ENCODE measurements around the gene EMD.

EMD gene

GRCh38 chrX:154419189-154419588 lies 40.1 kb downstream of the EMD start:
- no peak for DNase-seq (ENCODE audit: low spot score)

GRCh38 chrX:154419688-154420401 lies 40.8 kb downstream of the EMD start:
- DNase-seq (ENCODE audit: low spot score), result no peak

- no peak for DNase-seq (ENCODE audit: low spot score)
Measured at GRCh38 chrX:154420402-154420756, 41.3 kb downstream of the EMD start.

GRCh38 chrX:154426916-154427770 lies 48.0 kb downstream of the EMD start:
- no peak for DNase-seq (ENCODE audit: low spot score)

- peak; percentile 90 for DNase-seq (ENCODE audit: low spot score)
Measured at GRCh38 chrX:154428176-154429171, 49.4 kb downstream of the EMD start, which contains the start of gene ATP6AP1. TSS of gene ATP6AP1 (plus strand) at chrX:154428677. CDS start at chrX:154428693, 16 bp downstream.

- no peak for DNase-seq (ENCODE audit: low spot score)
Measured at GRCh38 chrX:154429711-154430110, 50.6 kb downstream of the EMD start.

- no peak for DNase-seq (ENCODE audit: low spot score)
Measured at GRCh38 chrX:154430479-154430878, 51.4 kb downstream of the EMD start.

GRCh38 chrX:154430916-154431315 lies 51.8 kb downstream of the EMD start:
- DNase-seq (ENCODE audit: low spot score), result no peak
